Kidney tubule cell (primary cell): ENCODE results near the gene IMMP2L.

Source experiments
- DNase-seq: peaks from one replicate; pipeline ENCODE4 v3.0.0-alpha.2; 2018; ENCODE audit warnings: low spot score

IMMP2L gene

DNA sequence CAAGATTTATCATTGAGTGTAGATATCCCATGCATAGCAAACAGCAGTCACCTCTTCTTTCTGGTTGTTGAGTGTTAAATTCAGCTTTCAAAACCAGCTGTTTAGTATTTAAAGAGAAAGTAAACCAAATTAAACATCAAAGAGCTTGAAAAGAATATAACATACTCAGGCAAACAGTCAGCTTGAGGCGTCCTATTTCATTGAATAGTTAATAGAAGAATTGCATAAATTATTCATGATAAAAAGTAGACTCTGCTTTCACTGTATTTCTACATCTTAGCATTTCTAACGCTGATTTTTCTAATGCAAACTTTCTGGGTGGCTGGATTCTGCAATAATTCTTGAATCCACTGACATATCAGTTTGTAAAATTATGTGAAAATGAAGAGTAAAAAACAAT lies 935.9 kb downstream of the IMMP2L start:
- DNase-seq: no peak

DNA sequence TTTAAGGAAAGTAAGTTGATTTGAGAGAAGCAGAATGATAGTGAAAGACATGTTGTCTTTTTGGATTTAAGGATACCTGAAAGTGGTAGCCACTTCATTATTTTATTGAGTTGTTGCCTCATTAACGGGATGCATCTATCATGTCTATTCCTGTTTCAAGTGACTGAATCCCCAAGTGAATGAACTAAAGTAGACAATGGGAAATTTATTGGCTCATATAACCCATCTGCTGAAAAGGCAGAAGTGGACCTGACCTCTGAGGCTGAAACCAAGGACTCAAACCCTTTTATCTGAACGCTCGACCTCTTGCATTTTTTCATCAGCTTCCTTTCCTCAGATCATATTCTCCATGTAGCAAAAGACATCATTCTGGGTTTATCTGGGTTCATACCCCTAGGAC lies 937.0 kb downstream of the IMMP2L start:
- no peak for DNase-seq

DNA sequence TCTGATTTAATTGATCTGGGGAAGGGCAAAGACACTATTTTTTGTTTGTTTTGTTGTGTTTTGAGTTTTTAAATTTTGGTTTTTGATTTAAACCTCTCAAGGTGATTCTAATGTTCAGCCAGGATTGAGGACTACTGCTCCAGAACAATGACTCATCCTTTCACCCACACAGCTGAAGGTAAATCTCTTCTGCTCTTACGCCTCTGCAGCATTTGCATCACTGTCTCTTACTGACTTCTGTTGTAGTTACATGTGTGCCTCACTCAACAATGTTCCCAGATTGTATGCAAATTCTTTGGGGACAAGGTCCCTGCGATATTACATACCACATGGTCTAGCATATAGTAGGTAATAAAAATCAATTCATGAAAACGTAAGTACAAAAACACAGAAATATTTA lies 938.9 kb downstream of the IMMP2L start:
- DNase-seq: no peak

GRCh38 chr7:110621289-110621688 lies 941.0 kb downstream of the IMMP2L start:
- DNase-seq: no peak

GRCh38 chr7:110620110-110620735 lies 942.1 kb downstream of the IMMP2L start:
- DNase-seq: no peak
